GM18873 (cell line): ENCODE results near the gene CTNNA3.
"Not testable (repeated sequence)": the region's sequence is repeated elsewhere in the genome, so short reads cannot be mapped to it uniquely, and the experiment has no call there.

Experiments
- ATAC-seq: cut with Tn5 transposase; IDR thresholded peaks from one replicate; pipeline ENCODE4 v1.9.1; 2021; ENCODE audit warnings: mild to moderate bottlenecking, moderate library complexity, moderate number of reproducible peaks; ENCODE audit not compliant: unreplicated experiment, low FRiP score

CTNNA3 gene

GRCh38 chr10:66378117-66378876, 1317.7 kb downstream of the CTNNA3 start:
- ATAC-seq = no peak

GRCh38 chr10:66368146-66368545, 1327.8 kb downstream of the CTNNA3 start:
- ATAC-seq = no peak

GRCh38 chr10:66366163-66366562, 1329.8 kb downstream of the CTNNA3 start:
- ATAC-seq = no peak

- ATAC-seq = no peak
Measured at GRCh38 chr10:66365686-66366085, 1330.3 kb downstream of the CTNNA3 start.

GRCh38 chr10:66362522-66362921, 1333.5 kb downstream of the CTNNA3 start:
- ATAC-seq = no peak

GRCh38 chr10:66353822-66354221, 1342.2 kb downstream of the CTNNA3 start:
- not testable (repeated sequence) for ATAC-seq

GRCh38 chr10:66353422-66353821, 1342.6 kb downstream of the CTNNA3 start:
- no peak for ATAC-seq

- no peak for ATAC-seq
Measured at GRCh38 chr10:66350622-66351399, 1345.2 kb downstream of the CTNNA3 start.

GRCh38 chr10:66349726-66350125, 1346.3 kb downstream of the CTNNA3 start:
- no peak for ATAC-seq

GRCh38 chr10:66349076-66349475, 1346.9 kb downstream of the CTNNA3 start:
- no peak for ATAC-seq

- no peak for ATAC-seq
Measured at GRCh38 chr10:66337211-66337610, 1358.8 kb downstream of the CTNNA3 start.

- no peak for ATAC-seq
Measured at GRCh38 chr10:66336791-66337190, 1359.2 kb downstream of the CTNNA3 start.

GRCh38 chr10:66335753-66336152, 1360.2 kb downstream of the CTNNA3 start:
- not testable (repeated sequence) for ATAC-seq

- no peak for ATAC-seq
Measured at GRCh38 chr10:66329147-66329546, 1366.8 kb downstream of the CTNNA3 start.

GRCh38 chr10:66326876-66327275, 1369.1 kb downstream of the CTNNA3 start:
- no peak for ATAC-seq

GRCh38 chr10:66322777-66323176, 1373.2 kb downstream of the CTNNA3 start:
- no peak for ATAC-seq

GRCh38 chr10:66321723-66322665, 1374.0 kb downstream of the CTNNA3 start:
- ATAC-seq = no peak

- ATAC-seq = no peak
Measured at GRCh38 chr10:66318761-66319160, 1377.2 kb downstream of the CTNNA3 start.

- no peak for ATAC-seq
Measured at GRCh38 chr10:66307826-66308225, 1388.2 kb downstream of the CTNNA3 start.

- no peak for ATAC-seq
Measured at GRCh38 chr10:66301078-66301477, 1394.9 kb downstream of the CTNNA3 start.

GRCh38 chr10:66295602-66296001, 1400.4 kb downstream of the CTNNA3 start:
- no peak for ATAC-seq
